Astrocyte (in vitro differentiated cells and primary cell): ENCODE data around the gene DDAH1.

Experiments used
- CTCF ChIP-seq: IDR thresholded peaks from 2 replicates; pipeline ENCODE4 v1.5.1; 2011; ENCODE audit warnings: low read depth, mild to moderate bottlenecking, inconsistent platforms, low read length, moderate library complexity; ENCODE audit not compliant: insufficient read depth
- EZH2 ChIP-seq: IDR thresholded peaks from 2 replicates; pipeline ENCODE4 v1.6.1; 2012; ENCODE audit warnings: mild to moderate bottlenecking, low read length, inconsistent platforms; ENCODE audit not compliant: insufficient read depth

GRCh38 chr1:85343213-85343611 is 121.7 kb downstream of the DDAH1 start:
- TF ChIP-seq CTCF (no peak), EZH2 (no peak)
